ENCODE data around the gene DHX40. TPM values are rescaled to one million over a fixed set of nuclear protein-coding genes. Genes with fewer than 3 reads are reported as not detected.
A peak's percentile ranks its signal among the peaks of the same experiment; 100 is the strongest.
"Not testable (repeated sequence)": the region's sequence is repeated elsewhere in the genome, so short reads cannot be mapped to it uniquely, and the experiment has no call there.

DHX40 gene
- polyA plus RNA-seq (ENCODE audit: insufficient read length in 3 of 3): 10 to 100 TPM; 75.3 to 94.2 (median 82.6) TPM
- long read RNA-seq, donor 1, transcript DHX40-201 (18 exons, 3,660 nt): major isoform, 6 of 14 reads
- long read RNA-seq, donor 1, partial matches to known transcripts: 8 of 14 reads
- long read RNA-seq, donor 1, other reads (novel, unspliced or antisense): 0 of 14 reads
- long read RNA-seq, donor 2, transcript DHX40-201 (18 exons, 3,660 nt): major isoform, 17 of 17 reads
- long read RNA-seq, donor 2, partial matches to known transcripts: 0 of 17 reads
- long read RNA-seq, donor 2, other reads (novel, unspliced or antisense): 0 of 17 reads
- long read RNA-seq, donor 3, transcript DHX40-201 (18 exons, 3,660 nt): major isoform, 8 of 31 reads
- long read RNA-seq, donor 3, partial matches to known transcripts: 23 of 31 reads
- long read RNA-seq, donor 3, other reads (novel, unspliced or antisense): 0 of 31 reads
- long read RNA-seq, donor 4, transcript DHX40-201 (18 exons, 3,660 nt): major isoform, 7 of 13 reads
- long read RNA-seq, donor 4, partial matches to known transcripts: 5 of 13 reads
- long read RNA-seq, donor 4, other reads (novel, unspliced or antisense): 0 of 13 reads
- long read RNA-seq, donor 5, transcript DHX40-201 (18 exons, 3,660 nt): major isoform, 5 of 5 reads
- long read RNA-seq, donor 5, partial matches to known transcripts: 0 of 5 reads
- long read RNA-seq, donor 5, other reads (novel, unspliced or antisense): 0 of 5 reads
- long read RNA-seq, donor 6, transcript DHX40-201 (18 exons, 3,660 nt): major isoform, 9 of 9 reads
- long read RNA-seq, donor 6, partial matches to known transcripts: 0 of 9 reads
- long read RNA-seq, donor 6, other reads (novel, unspliced or antisense): 0 of 9 reads
- long read RNA-seq, donor 7, transcript DHX40-201 (18 exons, 3,660 nt): major isoform, 10 of 59 reads
- long read RNA-seq, donor 7, partial matches to known transcripts: 48 of 59 reads
- long read RNA-seq, donor 7, other reads (novel, unspliced or antisense): 0 of 59 reads
- long read RNA-seq, donor 8, transcript DHX40-201 (18 exons, 3,660 nt): major isoform, 5 of 6 reads
- long read RNA-seq, donor 8, partial matches to known transcripts: 0 of 6 reads
- long read RNA-seq, donor 8, other reads (novel, unspliced or antisense): 0 of 6 reads
- long read RNA-seq, donor 9, transcript DHX40-201 (18 exons, 3,660 nt): major isoform, 17 of 33 reads
- long read RNA-seq, donor 9, partial matches to known transcripts: 15 of 33 reads
- long read RNA-seq, donor 9, other reads (novel, unspliced or antisense): 0 of 33 reads
- long read RNA-seq, donor 10, transcript DHX40-201 (18 exons, 3,660 nt): major isoform, 11 of 21 reads
- long read RNA-seq, donor 10, partial matches to known transcripts: 9 of 21 reads
- long read RNA-seq, donor 10, other reads (novel, unspliced or antisense): 0 of 21 reads
- long read RNA-seq, donor 11, transcript DHX40-201 (18 exons, 3,660 nt): major isoform, 6 of 6 reads
- long read RNA-seq, donor 11, partial matches to known transcripts: 0 of 6 reads
- long read RNA-seq, donor 11, other reads (novel, unspliced or antisense): 0 of 6 reads
- long read RNA-seq, donor 12, transcript DHX40-201 (18 exons, 3,660 nt): major isoform, 21 of 31 reads
- long read RNA-seq, donor 12, partial matches to known transcripts: 10 of 31 reads
- long read RNA-seq, donor 12, other reads (novel, unspliced or antisense): 0 of 31 reads
- long read RNA-seq, donor 13, transcript DHX40-201 (18 exons, 3,660 nt): major isoform, 9 of 33 reads
- long read RNA-seq, donor 13, partial matches to known transcripts: 23 of 33 reads
- long read RNA-seq, donor 13, other reads (novel, unspliced or antisense): 0 of 33 reads
- long read RNA-seq, donor 14: 0 reads
- long read RNA-seq, donor 15: 0 reads
- long read RNA-seq, donor 16, transcript DHX40-201 (18 exons, 3,660 nt): major isoform, 15 of 15 reads
- long read RNA-seq, donor 16, partial matches to known transcripts: 0 of 15 reads
- long read RNA-seq, donor 16, other reads (novel, unspliced or antisense): 0 of 15 reads

GRCh38 chr17:59565171-59565958, at the start of gene DHX40:
Gene DHX40, plus strand, starts transcription at chr17:59565610. Its CDS starts 62 bp downstream, at chr17:59565672.
- peak; percentile 94 for DNase-seq

GRCh38 chr17:59516451-59516850, 49.0 kb upstream of the DHX40 start:
- no peak for DNase-seq

GRCh38 chr17:59519132-59519531, 46.3 kb upstream of the DHX40 start:
- DNase-seq: no peak

GRCh38 chr17:59520251-59520650, 45.2 kb upstream of the DHX40 start:
- DNase-seq: no peak

- peak; percentile 38 for DNase-seq
Observed at GRCh38 chr17:59521465-59522126, 43.8 kb upstream of the DHX40 start.

- DNase-seq: not testable (repeated sequence)
Observed at GRCh38 chr17:59524930-59525329, 40.5 kb upstream of the DHX40 start.

GRCh38 chr17:59525668-59526067, 39.7 kb upstream of the DHX40 start:
- DNase-seq: no peak

GRCh38 chr17:59526451-59526850, 39.0 kb upstream of the DHX40 start:
- no peak for DNase-seq

- no peak for DNase-seq
Observed at GRCh38 chr17:59527325-59527917, 38.0 kb upstream of the DHX40 start.

- no peak for DNase-seq
Observed at GRCh38 chr17:59527931-59528330, 37.5 kb upstream of the DHX40 start.

GRCh38 chr17:59530531-59530930, 34.9 kb upstream of the DHX40 start:
- no peak for DNase-seq

GRCh38 chr17:59533694-59534093, 31.7 kb upstream of the DHX40 start:
- no peak for DNase-seq

- no peak for DNase-seq
Observed at GRCh38 chr17:59534583-59534982, 30.8 kb upstream of the DHX40 start.

GRCh38 chr17:59538195-59538909, 27.1 kb upstream of the DHX40 start:
- DNase-seq: no peak

- DNase-seq: no peak
Observed at GRCh38 chr17:59542960-59543635, 22.3 kb upstream of the DHX40 start.

- DNase-seq: no peak
Observed at GRCh38 chr17:59545942-59546341, 19.5 kb upstream of the DHX40 start.
